Activated CD4-positive, alpha-beta T cell treated with anti-CD3 and anti-CD28 coated beads, Interleukin-2, amount 50 U/mL, for 24 hours (primary cell): ENCODE results near the gene MAP3K20.
"Not testable (repeated sequence)": the region's sequence is repeated elsewhere in the genome, so short reads cannot be mapped to it uniquely, and the experiment has no call there.

Source experiments
- DNase-seq, 2 donors: peaks; one replicate each; pipeline ENCODE4 v3.0.0-alpha.2; 2020; ENCODE audit warnings: low read depth in 1 of 2, low spot score in 1 of 2

The MAP3K20 gene

GRCh38 chr2:173075781-173076580, at the start of gene MAP3K20:
Gene MAP3K20, plus strand, starts transcription at chr2:173075846. Its CDS starts 15,186 bp downstream, at chr2:173091032.
- DNase-seq, result peak; percentile 8 to 11

GRCh38 chr2:173026479-173026878, 49.2 kb upstream of the MAP3K20 start:
- DNase-seq, result no peak

DNA sequence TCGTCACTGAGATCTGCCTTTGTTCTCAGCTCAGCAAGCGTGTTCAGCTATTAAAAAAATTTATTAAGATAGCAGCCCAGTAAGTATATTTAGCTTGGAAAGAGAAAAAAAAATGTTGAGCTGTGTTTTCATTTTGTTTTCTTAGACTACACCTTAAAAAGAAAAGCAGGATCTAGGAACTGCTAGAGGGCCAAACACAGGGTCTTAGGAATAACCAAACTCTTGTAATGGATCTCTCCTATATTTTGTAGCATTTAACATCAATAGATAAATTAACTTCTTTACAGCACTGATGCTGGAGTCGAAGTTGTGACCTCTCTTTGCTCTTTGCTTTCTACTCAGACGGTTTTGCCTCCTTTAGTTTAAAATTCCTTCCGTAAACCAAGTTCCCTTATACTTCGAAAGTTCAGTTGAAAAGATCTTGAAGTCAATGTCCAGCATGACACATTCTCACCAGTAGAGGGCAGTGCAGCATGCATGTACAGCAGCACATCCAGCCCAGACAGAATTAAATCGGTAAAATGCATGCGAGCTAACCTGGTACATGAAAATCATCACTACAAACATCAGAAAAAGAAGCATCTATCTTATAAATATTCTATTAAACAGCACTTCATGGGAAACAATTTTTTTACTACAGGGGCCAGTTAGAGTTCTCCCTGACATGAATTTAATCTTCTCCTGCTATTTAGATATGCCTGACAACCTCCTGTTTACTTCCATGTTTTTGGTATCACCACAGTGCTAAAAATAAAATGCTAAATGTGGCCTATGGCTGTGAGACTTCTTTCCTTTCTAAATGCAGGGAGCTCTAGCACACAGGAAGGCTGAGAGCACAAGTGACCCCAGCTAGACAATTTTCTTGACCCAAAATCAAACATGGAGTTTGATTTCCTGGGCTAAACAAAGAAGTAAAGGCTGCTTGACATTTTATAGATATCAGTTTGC, 48.2 kb upstream of the MAP3K20 start:
- peak; percentile 41 to 74 for DNase-seq

DNA sequence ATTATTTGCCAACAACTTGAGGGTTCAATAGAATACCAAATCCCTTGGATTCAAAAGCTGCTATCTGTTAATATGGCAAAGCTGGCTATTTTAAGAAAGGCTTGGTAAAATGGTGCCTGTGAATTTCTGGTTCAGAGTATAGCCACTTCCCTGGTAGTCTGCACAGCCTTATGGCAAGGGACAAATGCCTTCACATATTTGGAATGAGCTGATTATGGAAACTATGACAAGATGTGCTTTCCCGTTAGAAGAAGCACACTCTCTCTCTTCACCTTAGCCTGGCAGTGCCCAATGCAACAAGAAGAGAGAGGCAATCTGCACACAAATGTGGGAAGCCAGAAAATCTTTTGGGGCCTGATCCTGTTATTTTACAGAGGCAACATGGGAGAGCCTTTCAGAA, 47.5 kb upstream of the MAP3K20 start:
- no peak for DNase-seq

- no peak for DNase-seq
These were observed 47.0 kb upstream of the MAP3K20 start for GRCh38 chr2:173028671-173029070.

GRCh38 chr2:173030561-173031490, 44.8 kb upstream of the MAP3K20 start:
- no peak for DNase-seq

DNA sequence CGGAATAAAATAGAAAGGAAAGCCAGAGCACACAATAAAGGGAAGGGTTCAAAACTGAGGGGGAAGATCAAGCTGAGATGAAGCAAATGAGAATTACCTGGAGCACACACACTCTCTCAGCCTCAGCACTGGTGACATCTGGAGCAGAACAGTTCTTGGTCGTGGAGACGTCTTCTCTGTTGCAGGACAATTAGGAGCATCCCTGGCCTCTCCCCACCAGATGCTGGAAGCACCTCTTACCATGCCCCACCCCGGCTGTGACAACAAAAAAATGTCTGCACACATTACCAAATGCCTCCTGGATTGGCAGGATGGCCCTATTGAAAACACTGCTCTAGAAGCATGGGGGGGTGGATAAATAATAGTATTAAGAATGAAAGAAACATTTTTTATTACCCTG, 43.6 kb upstream of the MAP3K20 start:
- no peak for DNase-seq

GRCh38 chr2:173033084-173033483, 42.6 kb upstream of the MAP3K20 start:
- DNase-seq, result no peak

GRCh38 chr2:173034143-173034542, 41.5 kb upstream of the MAP3K20 start:
- DNase-seq, result no peak

DNA sequence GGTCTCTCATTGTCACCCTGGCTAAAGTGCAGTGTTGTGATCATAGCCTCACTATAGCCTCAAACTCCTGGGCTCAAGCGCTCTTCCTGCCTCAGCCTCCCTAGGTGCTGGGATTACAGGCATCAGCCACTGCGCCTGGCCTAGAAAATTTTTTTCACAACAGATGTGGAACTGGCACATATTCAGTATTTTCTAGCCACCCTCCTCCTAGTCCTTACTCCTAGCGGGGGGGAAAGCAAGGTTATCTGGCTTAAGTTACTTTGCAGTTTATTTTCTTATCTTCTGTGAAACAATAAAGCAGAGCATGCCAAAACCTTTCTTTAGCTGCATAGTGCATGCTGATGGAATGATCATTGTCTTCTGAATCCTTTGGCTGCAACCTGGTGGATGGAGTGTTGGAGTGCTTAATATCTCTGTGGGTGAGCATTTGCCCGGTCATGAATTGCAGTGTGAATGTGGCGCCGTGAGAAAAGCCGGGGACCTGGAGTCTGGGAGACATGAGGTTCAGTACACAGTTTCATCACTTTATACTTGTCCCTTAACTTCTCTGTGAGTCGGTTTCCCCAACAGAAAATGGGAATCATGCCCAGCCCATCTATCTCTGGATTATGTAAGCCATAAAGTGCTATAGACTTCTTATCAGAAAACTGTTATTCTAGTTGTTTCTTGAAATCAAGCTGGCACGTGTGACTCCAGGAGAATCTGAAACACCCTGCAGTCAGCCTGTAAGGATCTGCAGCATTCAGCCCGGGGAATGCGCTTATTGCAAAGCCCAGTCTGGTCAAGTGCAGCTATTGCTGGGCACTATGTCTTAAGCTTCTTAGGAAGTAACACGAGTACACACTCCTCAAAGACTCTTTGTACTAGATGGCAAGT, 38.2 kb upstream of the MAP3K20 start:
- no peak for DNase-seq

- not testable (repeated sequence) for DNase-seq
These were observed 37.4 kb upstream of the MAP3K20 start for GRCh38 chr2:173038257-173038656.

DNA sequence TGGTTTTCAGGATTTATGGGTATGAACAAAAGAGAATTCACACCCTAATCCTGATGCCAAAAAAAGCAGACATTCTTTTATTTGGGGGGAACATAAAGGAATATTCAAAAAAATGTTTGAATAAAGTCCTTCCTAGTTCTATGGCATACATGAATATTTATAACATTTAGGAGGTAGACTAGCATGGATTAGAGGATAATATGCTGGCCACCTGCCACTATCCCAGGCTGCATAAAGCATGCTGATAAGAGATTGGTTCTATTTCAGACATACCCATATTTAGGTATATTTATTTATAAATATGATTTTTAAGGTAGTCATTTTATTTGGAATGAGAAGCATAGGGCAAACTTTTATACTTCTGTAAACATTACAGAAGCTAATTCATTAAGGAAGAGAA, 34.9 kb upstream of the MAP3K20 start:
- DNase-seq, result no peak

GRCh38 chr2:173043476-173043875, 32.2 kb upstream of the MAP3K20 start:
- DNase-seq, result no peak

DNA sequence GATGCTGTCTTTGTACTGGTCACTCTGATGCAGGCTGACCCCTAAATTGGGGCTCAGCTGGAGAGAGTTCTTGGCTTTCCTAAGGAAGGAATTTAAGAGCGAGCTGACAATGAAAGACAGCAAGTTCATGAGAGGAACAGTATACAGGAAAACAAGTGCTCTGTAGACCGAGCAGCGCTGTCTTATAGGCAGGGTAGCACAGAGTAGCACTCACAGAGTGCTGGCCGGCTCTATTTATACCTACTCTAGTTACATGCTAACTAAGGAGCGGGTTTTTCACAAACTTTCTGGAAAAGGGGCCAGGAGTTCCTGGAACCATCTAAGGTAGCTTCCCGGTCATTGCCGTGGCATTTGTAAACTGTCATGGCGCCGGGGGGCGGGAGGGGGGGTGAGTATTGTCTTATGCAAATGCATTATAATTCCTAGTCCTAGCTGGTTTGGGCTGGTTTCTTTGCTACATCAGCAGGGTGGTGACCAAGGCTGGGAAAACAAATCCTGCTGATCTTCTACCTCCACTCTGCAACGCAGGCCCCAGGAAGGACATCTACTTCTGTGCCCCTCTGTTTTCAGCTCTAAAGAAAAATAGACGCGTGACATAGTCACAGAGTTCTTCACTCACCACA, 31.6 kb upstream of the MAP3K20 start:
- no peak for DNase-seq

- DNase-seq, result no peak
These were observed 31.0 kb upstream of the MAP3K20 start for GRCh38 chr2:173044686-173045085.

GRCh38 chr2:173045181-173045580, 30.5 kb upstream of the MAP3K20 start:
- no peak for DNase-seq

DNA sequence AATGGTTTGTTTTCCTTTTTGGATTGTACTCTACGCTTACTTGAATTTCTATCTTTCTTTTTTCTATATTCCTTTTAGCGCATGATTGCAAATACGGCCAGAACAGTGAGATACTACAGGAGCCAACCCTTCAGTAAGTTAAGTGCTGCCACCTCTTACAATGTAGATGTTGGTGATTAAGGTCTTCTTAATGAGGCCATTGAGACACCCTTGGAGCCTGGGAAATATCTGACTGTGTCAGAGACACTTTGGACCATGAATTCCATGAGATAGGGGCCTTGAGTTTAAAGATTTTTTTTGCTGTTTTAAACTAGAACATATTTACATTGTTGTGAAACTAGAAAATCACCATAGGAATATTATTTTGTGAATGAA, 27.1 kb upstream of the MAP3K20 start:
- no peak for DNase-seq

DNA sequence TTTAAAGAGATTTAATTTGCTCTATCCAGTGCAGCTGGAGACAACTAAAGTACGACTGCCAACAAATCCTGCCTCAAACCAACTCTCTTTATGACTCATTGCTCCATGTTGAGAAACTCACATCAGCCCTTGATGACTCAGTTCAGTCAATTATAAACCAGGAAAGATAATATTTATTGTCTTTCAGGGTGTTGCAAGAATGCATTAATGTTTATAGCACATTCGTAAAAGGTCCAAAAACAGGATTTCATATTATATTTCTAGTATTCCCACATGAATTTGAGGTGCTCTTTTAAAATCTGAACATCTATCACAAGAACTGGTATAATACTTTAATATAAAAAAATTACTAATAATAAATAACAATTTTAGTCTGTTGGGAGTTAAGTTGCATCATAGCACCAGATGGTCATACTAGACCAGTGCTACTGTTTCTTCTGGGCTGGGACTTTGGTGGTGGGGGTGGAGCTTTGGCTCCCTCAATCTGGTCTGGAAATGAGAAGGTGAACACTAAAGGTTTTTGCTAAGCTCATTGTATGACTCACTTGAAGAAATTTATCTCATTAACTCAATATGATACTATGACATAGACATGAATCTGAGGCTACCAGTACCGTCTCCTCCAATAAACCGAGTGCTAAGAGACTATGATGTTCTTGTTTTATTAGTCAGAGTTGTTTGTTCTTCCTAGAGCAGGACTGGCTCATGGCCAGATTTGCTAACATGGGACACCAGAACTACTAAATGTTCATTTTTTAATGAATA, 26.6 kb upstream of the MAP3K20 start:
- peak in 1 of 2 donors; percentile 14 for DNase-seq

DNA sequence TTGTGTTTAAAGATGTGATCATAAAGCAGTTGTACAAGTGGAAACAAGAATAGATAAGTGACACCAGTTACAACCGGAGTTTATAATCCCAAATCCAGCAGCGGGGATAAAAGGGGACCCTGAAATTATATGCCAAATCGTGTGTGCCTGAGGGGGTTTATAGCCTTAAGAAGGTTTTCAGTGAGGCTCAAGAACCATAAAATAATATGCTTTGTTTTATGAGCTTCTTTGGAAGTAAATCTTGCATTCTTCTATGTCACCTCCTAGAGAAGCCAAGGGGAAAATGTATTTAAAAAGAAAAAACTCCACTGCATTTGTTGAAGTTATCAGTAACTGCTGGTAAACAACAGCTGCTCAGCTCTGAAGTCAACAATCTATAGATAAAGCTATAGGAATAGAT, 25.8 kb upstream of the MAP3K20 start:
- no peak for DNase-seq
